ENCODE results near the gene SUPT3H. TPM values are rescaled to one million over a fixed set of nuclear protein-coding genes. Genes with fewer than 3 reads are reported as not detected.

SUPT3H gene
- total and polyA plus RNA-seq, 2 of the 8 experiments (the other 6 are each of a cell fraction or from before 2014, with no cell fraction given) = 18.8 to 23.0 TPM

- no peak overlapping the region for H3K14ac ChIP-seq (ENCODE audit: insufficient read length)
- WGBS, 2 experiments (ENCODE audit: extremely low coverage in 1 of 2, insufficient coverage in 1 of 2, insufficient read length in 1 of 2, insufficient replicate concordance in 2 of 2, low coverage in 1 of 2, low lambda C conversion rate in 2 of 2, missing lambda C conversion rate in 1 of 2) = 56% methylated on average over 2 of the region's 2 CpGs; no CpG with 5 or more reads in 1 of the 2 experiments
- no peak overlapping the region for H2BK20ac ChIP-seq (ENCODE audit: low read length)
- H2BK12ac ChIP-seq (ENCODE audit: low read depth, low read length) = no peak overlapping the region
- no peak overlapping the region for H2BK120ac ChIP-seq (replicated peaks; ENCODE audit: low read depth, low read length)
- no peak overlapping the region for H3K27ac ChIP-seq (ENCODE audit: low read depth, low read length)
- no peak overlapping the region for H4K5ac ChIP-seq (ENCODE audit: insufficient read length, low read depth, low read length)
- no peak overlapping the region for H3K18ac ChIP-seq (ENCODE audit: extremely low read depth, low read length)
- H3K4ac ChIP-seq (replicated peaks; ENCODE audit: insufficient read length, low read depth, low read length) = no peak overlapping the region
- H3K27me3 ChIP-seq (replicated peaks in 1 of 4; ENCODE audit: control insufficient read depth in 3 of 4, extremely low read depth in 1 of 4, insufficient read depth in 3 of 4, low read length in 3 of 4) = peaks cover 15 to 26% (median 22%) of the 10 kb centered on the region in 4 experiments
- no peak overlapping the region for H2BK5ac ChIP-seq (ENCODE audit: low read depth, low read length)
- no peak overlapping the region for H3K9ac ChIP-seq (replicated peaks in 1 of 4; ENCODE audit: extremely low read depth in 1 of 4, low read depth in 3 of 4, low read length in 3 of 4)
- H3K4me3 ChIP-seq (ENCODE audit: extremely low read depth in 1 of 4, insufficient read depth in 2 of 4, low read depth in 3 of 4, low read length in 4 of 4) = no peak overlapping the region
- peaks cover 3% of the 10 kb centered on the region; the same call in 1 of the 2 replicates for H3K23me2 ChIP-seq (ENCODE audit: low read depth, low read length)
- POLR2A ChIA-PET (ENCODE audit: partially characterized antibody) = no interaction called here
- no peak overlapping the region for H2AFZ ChIP-seq (ENCODE audit: low read length)
- H3K23ac ChIP-seq (ENCODE audit: insufficient read length) = no peak overlapping the region
- no peak overlapping the region for H4K8ac ChIP-seq (ENCODE audit: extremely low read depth, insufficient read depth, low read length)
- H3K4me1 ChIP-seq (replicated peaks in 1 of 4; ENCODE audit: control insufficient read depth in 3 of 4, insufficient read depth in 4 of 4, low read length in 3 of 4) = peaks cover 0 to 7% (median 4%) of the 10 kb centered on the region in 4 experiments; a peak in 6 of 7 replicates
- H2AK5ac ChIP-seq (ENCODE audit: low read depth, low read length) = no peak overlapping the region
- no peaks in the 10 kb centered on the region for H3K79me2 ChIP-seq (ENCODE audit: control insufficient read depth in 1 of 2, insufficient read depth in 2 of 2, low read length in 2 of 2)
- H3K9me3 ChIP-seq (ENCODE audit: insufficient read depth in 2 of 2, low read depth in 1 of 2, low read length in 1 of 2) = no peaks in the 10 kb centered on the region
- no peak overlapping the region for H3K4me2 ChIP-seq (ENCODE audit: insufficient read depth in 1 of 2, low read depth in 2 of 2, low read length in 2 of 2)
- H3K79me1 ChIP-seq (ENCODE audit: low read depth, low read length) = no peaks in the 10 kb centered on the region
- H4K91ac ChIP-seq (replicated peaks; ENCODE audit: insufficient read length, low read length) = no peak overlapping the region
- no peak overlapping the region for H3K56ac ChIP-seq (replicated peaks; ENCODE audit: insufficient read length, low read depth, low read length)
- TF ChIP-seq SIN3A (conservative IDR thresholded peaks at IDR 0.05 in 1 of 2, IDR thresholded peaks at IDR 0.05 in 1 of 2; ENCODE audit: low read depth in 1 of 2, low read length in 2 of 2) = no peak
- no peak for TF ChIP-seq GABPA (IDR thresholded peaks at IDR 0.05; ENCODE audit: borderline replicate concordance, insufficient read depth, low read length)
- TF ChIP-seq POU5F1 (IDR thresholded peaks at IDR 0.05; ENCODE audit: low read depth, low read length) = no peak
- no peak for TF ChIP-seq CBX8 (IDR thresholded peaks at IDR 0.05; ENCODE audit: borderline replicate concordance, low read depth, low read length)
- TF ChIP-seq CHD2 (IDR thresholded peaks at IDR 0.05; ENCODE audit: low read length) = no peak
- TF ChIP-seq BCL11A (IDR thresholded peaks at IDR 0.05; ENCODE audit: low read depth in 2 of 2, low read length in 2 of 2) = no peak
- TF ChIP-seq E2F6 (IDR thresholded peaks at IDR 0.05) = no peak
- H2BK15ac ChIP-seq (ENCODE audit: low read length) = no peak overlapping the region
- DNase-seq (ENCODE audit: low read depth in 1 of 2, low spot score in 2 of 2) (no peak), FAIRE-seq (no peak)
- H3K36me3 ChIP-seq (ENCODE audit: control insufficient read depth in 2 of 4, insufficient read depth in 4 of 4, low read length in 3 of 4) = no peaks in the 10 kb centered on the region
- no peaks in the 10 kb centered on the region for H4K20me1 ChIP-seq (replicated peaks in 1 of 2; ENCODE audit: control insufficient read depth in 1 of 2, insufficient read depth in 2 of 2, low read length in 2 of 2)
- CTCF ChIA-PET (ENCODE audit: partially characterized antibody) = interaction anchor here (1.0 to 1.6 kb wide), 2 partner anchors 105 to 162 kb away, joined by 3 to 4 read pairs; no protein-coding TSS in a partner anchor
Observed at GRCh38 chr6:45415315-45415714, 37.6 kb upstream of the SUPT3H start.
